Left ventricle myocardium inferior (tissue), 1 donor: ENCODE data around the gene AHCY. TPM values are rescaled to one million over a fixed set of nuclear protein-coding genes. Genes with fewer than 3 reads are reported as not detected.
"Not testable (repeated sequence)": the region's sequence is repeated elsewhere in the genome, so short reads cannot be mapped to it uniquely, and the experiment has no call there.

Experiments
- DNase-seq: peaks from one replicate; pipeline ENCODE4 v3.0.0-alpha.2; 2020
- H3K27ac ChIP-seq: fragments of 200-600 bp; replicated peaks from 2 replicates; pipeline ENCODE4 v1.8.0; 2021
- H3K27me3 ChIP-seq: fragments of 200-600 bp; 2 replicates; pipeline ENCODE4 v1.8.0; 2021; ENCODE audit warnings: low read depth
- H3K36me3 ChIP-seq: fragments of 200-600 bp; 2 replicates; pipeline ENCODE4 v1.8.0; 2021
- H3K4me1 ChIP-seq: fragments of 200-600 bp; 2 replicates; pipeline ENCODE4 v1.8.0; 2021
- H3K4me3 ChIP-seq: fragments of 200-600 bp; 2 replicates; pipeline ENCODE4 v1.8.0; 2021; ENCODE audit warnings: mild to moderate bottlenecking, moderate library complexity
- H3K9me3 ChIP-seq: fragments of 200-600 bp; replicated peaks from 2 replicates; pipeline ENCODE4 v1.8.0; 2021
- intact Hi-C: fragments of 100-400 bp; cut with micrococcal nuclease; formaldehyde crosslinking; loops from one replicate; pipeline ENCODE4 v1.11.0; 2022
- total RNA-seq: library from RNA; stranded (reverse); fragmentation: NEBNext Ultra II Directional; extraction: Animal tissue kit (Norgen Biotek cat#: 25700); gene quantifications from one replicate; pipeline ENCODE4 v1.2.1, GENCODE V29; 2021
- TF ChIP-seq, protein P1 (sequence below): fragments of 200-600 bp; IDR thresholded peaks from 2 replicates; pipeline ENCODE4 v1.8.0; 2021; ENCODE audit warnings: antibody characterized with exemption, mild to moderate bottlenecking, borderline replicate concordance
- donor health status: DM: no; HTN: yes; CAD: no; lungs with severe emphysema.

The AHCY gene
- total RNA-seq, 1 donor from 2014 or later: 66.2 TPM

DNA sequence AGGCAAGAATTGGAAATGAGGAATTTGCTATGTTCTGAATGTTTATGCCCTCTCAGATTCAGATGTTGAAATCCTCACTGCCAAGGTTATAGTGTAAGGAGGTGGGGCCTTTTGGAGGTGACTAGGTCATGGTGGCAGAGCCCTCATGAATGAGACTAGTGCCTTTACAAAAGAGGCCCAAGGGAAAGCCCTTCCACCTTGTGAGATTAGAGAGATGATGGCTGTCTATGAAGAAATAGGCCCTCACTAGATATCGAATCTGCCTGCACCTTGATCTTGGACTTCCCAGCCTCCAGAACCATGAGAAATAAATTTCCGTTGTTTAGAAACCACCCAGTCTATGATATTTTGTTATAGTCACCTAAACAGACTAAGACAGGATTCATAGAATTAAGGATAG lies 51.5 kb downstream of the AHCY start:
- no peaks in the 10 kb centered on the region for H3K36me3 ChIP-seq
- TF ChIP-seq, protein P1, sequence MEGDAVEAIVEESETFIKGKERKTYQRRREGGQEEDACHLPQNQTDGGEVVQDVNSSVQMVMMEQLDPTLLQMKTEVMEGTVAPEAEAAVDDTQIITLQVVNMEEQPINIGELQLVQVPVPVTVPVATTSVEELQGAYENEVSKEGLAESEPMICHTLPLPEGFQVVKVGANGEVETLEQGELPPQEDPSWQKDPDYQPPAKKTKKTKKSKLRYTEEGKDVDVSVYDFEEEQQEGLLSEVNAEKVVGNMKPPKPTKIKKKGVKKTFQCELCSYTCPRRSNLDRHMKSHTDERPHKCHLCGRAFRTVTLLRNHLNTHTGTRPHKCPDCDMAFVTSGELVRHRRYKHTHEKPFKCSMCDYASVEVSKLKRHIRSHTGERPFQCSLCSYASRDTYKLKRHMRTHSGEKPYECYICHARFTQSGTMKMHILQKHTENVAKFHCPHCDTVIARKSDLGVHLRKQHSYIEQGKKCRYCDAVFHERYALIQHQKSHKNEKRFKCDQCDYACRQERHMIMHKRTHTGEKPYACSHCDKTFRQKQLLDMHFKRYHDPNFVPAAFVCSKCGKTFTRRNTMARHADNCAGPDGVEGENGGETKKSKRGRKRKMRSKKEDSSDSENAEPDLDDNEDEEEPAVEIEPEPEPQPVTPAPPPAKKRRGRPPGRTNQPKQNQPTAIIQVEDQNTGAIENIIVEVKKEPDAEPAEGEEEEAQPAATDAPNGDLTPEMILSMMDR: no peak
- H3K9me3 ChIP-seq: no peaks in the 10 kb centered on the region
- intact Hi-C loops: no loop called here
- H3K27me3 ChIP-seq: no peaks in the 10 kb centered on the region
- H3K4me1 ChIP-seq: no peaks in the 10 kb centered on the region
- no peak overlapping the region for H3K27ac ChIP-seq
- no peak overlapping the region for H3K4me3 ChIP-seq
- DNase-seq: no peak

DNA sequence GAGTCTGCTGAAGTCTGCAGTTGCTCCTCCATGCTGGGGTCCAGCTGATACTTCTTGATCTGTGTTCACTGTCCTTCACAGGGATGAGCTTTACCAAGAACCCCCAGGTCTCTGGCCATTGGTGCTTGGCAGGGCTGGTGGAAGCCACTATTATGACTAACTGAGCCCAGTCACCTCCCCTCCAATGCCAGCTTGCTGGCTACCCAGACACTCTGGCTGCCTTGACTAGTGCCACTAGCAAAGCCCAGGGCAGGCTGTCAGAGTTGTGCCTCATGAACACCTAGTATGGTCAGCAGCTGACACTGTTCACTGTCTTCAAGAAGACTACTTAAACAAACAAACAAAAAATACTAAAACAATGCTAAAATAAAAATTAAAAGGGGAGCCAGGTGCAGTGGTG lies 53.1 kb downstream of the AHCY start:
- no peaks in the 10 kb centered on the region for H3K9me3 ChIP-seq
- TF ChIP-seq, protein P1: no peak
- no peak overlapping the region for H3K27ac ChIP-seq
- H3K27me3 ChIP-seq: no peaks in the 10 kb centered on the region
- no peaks in the 10 kb centered on the region for H3K36me3 ChIP-seq
- no peak overlapping the region for H3K4me3 ChIP-seq
- intact Hi-C loops: no loop called here
- H3K4me1 ChIP-seq: no peaks in the 10 kb centered on the region
- DNase-seq: no peak

DNA sequence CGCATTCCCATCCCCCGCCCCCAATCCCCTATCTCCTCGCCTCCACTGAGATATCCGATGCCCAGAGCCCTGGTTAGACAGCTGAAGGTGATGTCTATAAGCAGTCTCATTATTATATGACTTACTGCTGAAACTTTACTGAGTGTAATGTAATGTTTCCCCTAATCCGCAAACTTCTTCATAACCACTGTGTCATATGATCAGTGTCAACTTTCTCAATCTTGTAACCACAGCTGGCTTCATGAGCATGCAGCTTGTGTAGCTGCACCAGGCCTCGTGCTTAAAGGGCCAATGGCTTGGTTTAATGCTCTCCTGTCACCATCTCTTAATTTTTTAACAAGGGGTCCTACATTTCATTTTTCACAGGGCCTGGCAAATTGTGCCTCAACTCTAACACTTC lies 53.9 kb downstream of the AHCY start:
- H3K4me1 ChIP-seq: no peaks in the 10 kb centered on the region
- no peaks in the 10 kb centered on the region for H3K27me3 ChIP-seq
- no peak overlapping the region for H3K4me3 ChIP-seq
- H3K36me3 ChIP-seq: no peaks in the 10 kb centered on the region
- no peak for DNase-seq
- no peak overlapping the region for H3K27ac ChIP-seq
- intact Hi-C loops: no loop called here
- H3K9me3 ChIP-seq: no peaks in the 10 kb centered on the region
- TF ChIP-seq, protein P1: no peak

DNA sequence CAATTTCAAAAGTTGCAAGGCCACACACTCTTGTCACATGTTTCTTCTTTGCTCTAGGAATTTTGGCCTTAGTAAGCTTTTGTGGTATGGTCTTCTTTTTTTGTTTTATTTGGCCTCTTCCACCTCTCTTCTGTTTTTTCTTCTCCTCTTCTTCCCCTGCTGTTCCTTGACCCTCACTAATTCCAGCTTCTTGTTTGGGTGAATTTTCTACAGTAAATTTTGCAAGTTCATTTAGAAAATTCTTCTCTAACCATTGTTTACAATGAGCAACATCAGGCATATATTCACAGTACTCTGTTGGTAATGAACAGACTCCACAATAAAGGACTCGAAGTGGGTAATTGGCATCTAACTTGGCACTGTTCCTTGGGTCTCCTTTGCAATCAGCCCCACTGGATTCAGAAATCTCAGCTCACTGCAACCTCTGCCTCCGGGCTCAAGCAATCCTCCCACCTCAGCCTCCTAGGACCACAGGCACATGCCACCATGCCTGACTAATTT lies 57.0 kb downstream of the AHCY start:
- Histone ChIP-seq H3K27me3 (peaks cover 5% of the 10 kb centered on the region), H3K27ac (no peak overlapping the region), H3K4me3 (no peak overlapping the region), H3K4me1 (no peaks in the 10 kb centered on the region), H3K9me3 (no peaks in the 10 kb centered on the region), H3K36me3 (no peaks in the 10 kb centered on the region)
- TF ChIP-seq, protein P1: no peak
- intact Hi-C loops: no loop called here
- DNase-seq: no peak

DNA sequence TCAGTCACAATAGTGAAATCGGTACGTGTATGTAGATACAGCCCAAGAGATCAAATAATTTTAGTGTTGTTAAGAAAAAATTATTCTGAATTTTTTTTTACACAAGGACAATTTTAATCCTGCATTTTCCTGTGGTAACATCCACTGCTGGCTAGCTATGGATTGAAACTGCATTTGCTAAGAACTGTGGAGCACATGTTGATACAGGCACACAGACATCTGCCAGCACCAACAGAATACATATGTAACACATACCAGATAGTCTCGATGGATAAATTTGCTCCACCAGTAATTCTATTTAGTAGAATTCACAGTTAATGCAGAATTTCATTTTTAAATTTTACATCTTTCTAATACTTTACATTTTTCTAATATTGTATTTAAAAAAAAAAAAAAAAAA lies 59.8 kb downstream of the AHCY start:
- TF ChIP-seq, protein P1: no peak
- DNase-seq: no peak
- no peak overlapping the region for H3K4me3 ChIP-seq
- H3K9me3 ChIP-seq: peaks cover 4% of the 10 kb centered on the region
- H3K27ac ChIP-seq: no peak overlapping the region
- H3K4me1 ChIP-seq: no peaks in the 10 kb centered on the region
- peaks cover 9% of the 10 kb centered on the region for H3K27me3 ChIP-seq
- intact Hi-C loops: no loop called here
- H3K36me3 ChIP-seq: no peaks in the 10 kb centered on the region

DNA sequence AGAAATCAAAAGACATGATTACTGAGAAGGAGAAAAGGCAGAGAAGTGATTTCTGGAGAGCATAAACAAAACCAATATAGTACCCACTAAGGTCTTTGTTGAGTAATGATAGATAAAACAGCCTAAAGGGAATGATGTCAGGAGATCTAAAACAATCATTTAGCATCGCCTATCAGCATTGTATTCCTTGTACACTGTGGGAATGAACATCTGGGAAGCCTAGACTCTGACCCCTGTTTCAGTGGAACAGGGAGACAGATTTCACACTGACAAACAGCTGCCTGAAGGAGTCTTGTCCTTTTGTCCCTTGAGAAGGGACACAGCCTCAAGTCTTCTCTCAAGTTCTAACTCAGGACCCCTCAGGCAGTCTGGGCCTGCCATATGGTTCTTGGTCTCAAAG lies 60.3 kb downstream of the AHCY start:
- TF ChIP-seq, protein P1: no peak
- intact Hi-C loops: no loop called here

DNA sequence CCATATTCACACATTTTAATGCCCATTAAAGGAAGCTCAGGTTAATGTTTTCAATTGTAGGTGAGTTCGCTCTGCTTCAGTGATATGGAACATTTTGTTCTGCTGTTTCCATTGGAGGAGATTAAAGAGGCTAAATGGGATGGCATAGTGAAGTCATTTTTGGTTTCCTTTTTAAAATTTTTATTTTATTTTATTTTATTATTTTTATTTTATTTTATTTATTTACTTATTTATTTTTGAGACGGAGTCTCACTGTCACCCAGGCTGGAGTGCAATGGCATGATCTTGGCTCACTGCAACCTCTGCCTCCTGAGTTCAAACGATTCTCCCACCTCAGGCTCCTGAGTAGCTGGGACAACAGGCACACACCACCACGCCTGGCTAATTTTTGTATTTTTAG lies 61.1 kb downstream of the AHCY start:
- H3K27ac ChIP-seq, intact Hi-C loops, H3K4me3 ChIP-seq, H3K27me3 ChIP-seq, DNase-seq, H3K36me3 ChIP-seq, H3K4me1 ChIP-seq: not testable (repeated sequence)
- H3K9me3 ChIP-seq: peaks cover 18% of the 10 kb centered on the region

More for the DNA sequence above, 60.3 kb downstream of the AHCY start:
- Histone ChIP-seq H3K27me3 (peaks cover 9% of the 10 kb centered on the region), H3K4me3 (no peak overlapping the region), H3K9me3 (peaks cover 9% of the 10 kb centered on the region), H3K36me3 (no peaks in the 10 kb centered on the region), H3K27ac (no peak overlapping the region), H3K4me1 (no peaks in the 10 kb centered on the region)
- DNase-seq: no peak
